Transverse colon (tissue), 4 donors: ENCODE results near the gene RPS6KA2.

Source experiments
- CTCF ChIP-seq, 5 experiments: fragments of 200-600 bp in 3 of 5; fragments of 450-650 bp in 2 of 5; sonication (generic) in 3 of 5; IDR thresholded peaks; 1 replicate in 2 of 5; 2 replicates in 3 of 5; pipeline ENCODE4 v1.5.1; 2016 to 2017; ENCODE audit warnings: antibody characterized with exemption in 5 of 5, inconsistent platforms in 3 of 5, mild to moderate bottlenecking in 2 of 5, moderate library complexity in 1 of 5
- EP300 ChIP-seq: sonication (generic); formaldehyde crosslinking; IDR thresholded peaks from one replicate; pipeline ENCODE4 v1.6.1; 2017; ENCODE audit warnings: antibody characterized with exemption, low read depth
- POLR2A ChIP-seq: fragments of 450-650 bp; IDR thresholded peaks from one replicate; pipeline ENCODE4 v1.6.1; 2016; ENCODE audit warnings: antibody characterized with exemption, mild to moderate bottlenecking, moderate library complexity
- POLR2AphosphoS5 ChIP-seq, 3 donors: sonication (generic); formaldehyde crosslinking; IDR thresholded peaks; one replicate each; pipeline ENCODE4 v1.6.1; 2016; ENCODE audit warnings: antibody characterized with exemption in 3 of 3

GRCh38 chr6:166473886-166474571, 153.0 kb downstream of the RPS6KA2 start:
- no peak for TF ChIP-seq CTCF (IDR thresholded peaks at IDR 0.05)
- TF ChIP-seq POLR2A: no peak
- TF ChIP-seq POLR2AphosphoS5 (IDR thresholded peaks at IDR 0.05): no peak
- TF ChIP-seq EP300: no peak
